Loucy (cell line): ENCODE results near the gene CYB5A.

Source experiments
- CTCF ChIP-seq: fragments of 200-600 bp; sonication (generic); conservative IDR thresholded peaks from 2 replicates; pipeline ENCODE4 v1.5.1; 2014; ENCODE audit warnings: mild to moderate bottlenecking, antibody characterized with exemption, low read length
- EZH2phosphoT487 ChIP-seq: fragments of 200-600 bp; IDR thresholded peaks from 2 replicates; pipeline ENCODE4 v1.6.1; 2018; ENCODE audit warnings: antibody characterized with exemption, mild to moderate bottlenecking, moderate library complexity, borderline replicate concordance

GRCh38 chr18:74291771-74292540 is at the start of gene CYB5A:
- TF ChIP-seq CTCF (peak; percentile 26; the same call in 1 of the 2 replicates), EZH2phosphoT487 (no peak)
